GM12872 (cell line): ENCODE results near the gene KIF9.

Experiments
- TF ChIP-seq, protein P1 (sequence below): IDR thresholded peaks from 3 replicates; pipeline ENCODE4 v1.5.1; 2011; ENCODE audit warnings: low read depth, mild to moderate bottlenecking, low read length, moderate library complexity; ENCODE audit not compliant: insufficient read depth

KIF9 gene

DNA sequence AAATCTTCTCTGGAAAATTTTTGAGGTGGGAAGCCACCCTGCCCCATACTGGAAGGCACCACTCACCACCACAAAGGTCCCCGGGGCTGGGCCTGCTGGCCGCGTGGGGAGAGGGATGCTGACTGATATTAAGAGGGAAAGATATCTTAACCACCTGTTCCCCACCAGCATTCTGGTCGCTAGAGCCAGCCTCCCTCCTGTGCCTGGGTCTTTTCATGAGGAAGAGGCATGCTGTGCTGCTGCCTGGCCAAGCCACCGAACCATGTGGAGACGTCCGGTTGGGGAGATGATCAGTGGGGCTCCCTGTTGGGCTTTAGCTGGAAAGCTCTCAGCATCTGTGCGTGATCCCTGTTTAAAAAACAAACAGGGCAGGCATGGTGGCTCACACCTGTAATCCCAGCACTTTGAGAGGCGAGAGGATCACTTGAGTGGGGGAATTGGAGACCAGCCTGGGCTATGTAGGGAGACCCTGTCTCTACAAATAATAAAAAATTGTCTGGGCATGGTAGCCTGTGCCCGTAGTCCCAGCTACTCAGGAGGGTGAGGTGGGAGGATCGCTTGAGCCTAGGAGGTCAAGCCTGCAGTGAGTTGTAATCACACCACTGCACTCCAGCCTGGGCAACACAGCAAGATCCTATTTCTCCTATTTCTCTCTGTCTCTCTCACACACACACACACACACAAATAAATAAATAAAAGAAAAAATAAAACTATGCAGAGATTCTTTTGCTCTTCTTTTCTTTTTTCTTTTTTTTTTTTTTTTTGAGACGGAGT, 1.2 kb upstream of the KIF9 start:
- TF ChIP-seq, protein P1, sequence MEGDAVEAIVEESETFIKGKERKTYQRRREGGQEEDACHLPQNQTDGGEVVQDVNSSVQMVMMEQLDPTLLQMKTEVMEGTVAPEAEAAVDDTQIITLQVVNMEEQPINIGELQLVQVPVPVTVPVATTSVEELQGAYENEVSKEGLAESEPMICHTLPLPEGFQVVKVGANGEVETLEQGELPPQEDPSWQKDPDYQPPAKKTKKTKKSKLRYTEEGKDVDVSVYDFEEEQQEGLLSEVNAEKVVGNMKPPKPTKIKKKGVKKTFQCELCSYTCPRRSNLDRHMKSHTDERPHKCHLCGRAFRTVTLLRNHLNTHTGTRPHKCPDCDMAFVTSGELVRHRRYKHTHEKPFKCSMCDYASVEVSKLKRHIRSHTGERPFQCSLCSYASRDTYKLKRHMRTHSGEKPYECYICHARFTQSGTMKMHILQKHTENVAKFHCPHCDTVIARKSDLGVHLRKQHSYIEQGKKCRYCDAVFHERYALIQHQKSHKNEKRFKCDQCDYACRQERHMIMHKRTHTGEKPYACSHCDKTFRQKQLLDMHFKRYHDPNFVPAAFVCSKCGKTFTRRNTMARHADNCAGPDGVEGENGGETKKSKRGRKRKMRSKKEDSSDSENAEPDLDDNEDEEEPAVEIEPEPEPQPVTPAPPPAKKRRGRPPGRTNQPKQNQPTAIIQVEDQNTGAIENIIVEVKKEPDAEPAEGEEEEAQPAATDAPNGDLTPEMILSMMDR = no peak

DNA sequence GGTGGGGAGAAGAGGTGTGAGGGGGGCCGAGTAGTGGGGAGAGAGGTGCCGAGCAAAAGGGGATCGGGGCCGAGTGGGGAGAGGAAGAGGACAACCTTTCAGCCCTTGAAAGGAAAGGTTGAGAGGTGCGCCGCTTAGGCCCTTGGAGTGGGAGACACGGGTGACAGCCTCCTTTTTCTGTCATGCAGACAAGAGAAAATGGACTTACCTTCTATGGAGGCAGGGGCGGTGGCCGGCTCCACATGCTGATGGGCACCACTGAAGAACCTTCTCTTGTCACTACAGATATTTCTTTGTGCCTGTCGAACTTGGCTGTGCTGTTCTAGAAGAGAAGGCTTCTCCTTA, 566 bp upstream of the KIF9 start:
- TF ChIP-seq, protein P1 = no peak

- TF ChIP-seq, protein P1 = no peak
Observed at GRCh38 chr3:47280519-47280918, 2.1 kb downstream of the KIF9 start.

DNA sequence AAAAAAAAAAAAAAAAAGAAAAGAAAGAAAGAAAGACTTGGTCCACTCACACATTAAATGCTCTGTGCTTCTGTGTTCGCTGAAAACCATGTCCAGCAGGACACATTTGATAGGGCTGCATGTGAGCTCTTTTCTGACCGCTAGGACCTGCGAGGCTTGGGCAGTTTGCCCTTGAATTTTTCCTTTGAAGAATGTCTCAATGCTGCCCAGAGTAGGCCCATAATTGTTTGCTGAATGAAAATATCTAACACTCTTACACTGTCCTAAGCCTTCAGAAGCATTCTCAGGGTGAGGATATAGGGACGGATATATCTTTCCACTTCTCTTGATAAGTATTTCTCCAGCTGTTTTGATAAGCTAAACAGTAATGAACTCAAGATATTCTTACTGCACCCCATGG, 6.0 kb downstream of the KIF9 start:
- TF ChIP-seq, protein P1 = no peak

DNA sequence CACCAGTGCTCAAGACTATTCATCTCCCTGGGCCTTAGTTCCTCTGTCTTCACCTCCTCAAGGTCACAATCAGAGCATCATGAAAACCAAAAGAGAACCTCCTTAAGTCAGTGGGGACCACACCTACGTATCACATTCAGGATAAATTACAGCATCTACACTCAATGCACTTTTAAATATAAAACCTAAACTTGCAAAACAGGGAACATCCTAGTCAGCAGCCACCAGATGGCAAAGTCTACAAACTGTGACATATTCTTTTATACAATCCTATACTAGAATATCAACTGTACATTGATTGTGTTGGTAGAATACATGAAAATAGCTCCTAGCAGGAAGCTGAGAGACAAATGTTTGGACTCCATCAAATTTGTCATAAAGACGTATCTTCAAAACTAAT, 7.9 kb downstream of the KIF9 start:
- TF ChIP-seq, protein P1 = no peak

- TF ChIP-seq, protein P1 = no peak
Observed at GRCh38 chr3:47273564-47273963, 9.0 kb downstream of the KIF9 start.

- TF ChIP-seq, protein P1 = no peak
Observed at GRCh38 chr3:47270526-47270925, 12.1 kb downstream of the KIF9 start.

DNA sequence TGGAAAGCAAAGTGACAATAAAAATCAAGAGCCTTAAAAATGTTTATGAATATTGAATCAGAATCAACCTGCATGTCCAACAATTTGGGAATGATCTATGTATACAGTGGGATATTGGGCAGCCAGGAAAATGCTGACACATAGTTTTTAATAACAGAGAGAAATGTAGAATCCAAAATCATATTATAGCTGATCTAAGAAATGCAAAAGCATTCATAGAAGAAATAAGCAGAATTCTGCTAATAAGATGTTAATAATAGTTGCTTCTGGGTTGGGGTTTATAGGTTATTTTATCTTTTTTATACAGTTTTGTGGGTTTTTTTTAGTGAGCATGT, 15.1 kb downstream of the KIF9 start:
- TF ChIP-seq, protein P1 = no peak
